Kidney tubule cell (primary cell): ENCODE data around the gene CYP24A1.

Experiments
- DNase-seq: peaks from one replicate; pipeline ENCODE4 v3.0.0-alpha.2; 2018; ENCODE audit warnings: low spot score

The CYP24A1 gene

DNA sequence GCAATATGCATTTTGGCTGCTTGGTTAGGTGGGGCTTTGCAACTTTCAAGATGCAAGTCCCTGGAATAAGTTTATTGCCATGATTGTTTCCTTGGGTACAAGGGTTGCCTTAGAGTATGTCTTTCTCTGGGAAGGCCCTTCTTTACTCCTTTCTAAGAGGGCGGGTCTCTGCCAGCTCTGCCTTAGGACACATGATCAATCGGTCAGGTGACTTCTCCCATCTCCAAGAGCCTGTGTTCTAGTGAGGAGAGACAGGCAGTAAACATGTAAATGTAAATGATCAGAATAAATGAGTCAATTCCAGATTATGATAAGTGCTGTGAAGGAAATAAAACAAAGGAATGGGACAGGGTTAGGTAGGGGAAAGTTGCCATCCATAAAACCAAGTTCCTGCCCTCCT, 60.2 kb downstream of the CYP24A1 start:
- no peak for DNase-seq

DNA sequence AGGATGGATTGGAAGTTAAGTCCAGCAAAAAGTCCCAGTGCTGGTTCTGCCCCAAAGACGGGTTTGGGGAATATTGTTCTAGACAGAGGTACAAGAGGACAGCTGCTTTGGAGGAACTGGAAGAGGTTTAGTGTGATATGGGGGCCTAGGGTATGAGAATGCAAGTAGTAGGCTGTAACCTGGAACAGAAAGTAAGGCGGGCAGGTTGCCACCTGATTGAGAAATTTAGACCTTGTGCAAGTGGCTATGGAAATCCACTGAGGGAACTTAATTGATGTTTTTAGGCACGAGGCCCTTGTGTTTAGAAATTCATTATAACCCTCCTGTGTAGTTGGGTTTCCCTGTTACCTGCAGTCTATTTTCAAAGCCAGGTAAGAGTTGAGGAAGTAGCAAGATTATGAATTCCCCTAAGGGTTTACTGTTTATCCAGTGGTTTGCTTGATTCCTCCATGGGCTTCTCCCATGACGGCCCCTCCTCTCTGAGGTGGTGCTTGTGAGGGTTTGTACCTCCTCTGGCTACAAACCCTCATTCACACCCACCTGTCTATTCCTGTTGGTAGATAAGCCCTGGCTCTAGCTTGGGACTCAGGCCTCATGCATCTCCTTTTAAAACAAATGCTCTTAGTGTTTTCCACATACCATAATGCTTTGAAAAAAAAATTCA, 61.4 kb downstream of the CYP24A1 start:
- DNase-seq: no peak

DNA sequence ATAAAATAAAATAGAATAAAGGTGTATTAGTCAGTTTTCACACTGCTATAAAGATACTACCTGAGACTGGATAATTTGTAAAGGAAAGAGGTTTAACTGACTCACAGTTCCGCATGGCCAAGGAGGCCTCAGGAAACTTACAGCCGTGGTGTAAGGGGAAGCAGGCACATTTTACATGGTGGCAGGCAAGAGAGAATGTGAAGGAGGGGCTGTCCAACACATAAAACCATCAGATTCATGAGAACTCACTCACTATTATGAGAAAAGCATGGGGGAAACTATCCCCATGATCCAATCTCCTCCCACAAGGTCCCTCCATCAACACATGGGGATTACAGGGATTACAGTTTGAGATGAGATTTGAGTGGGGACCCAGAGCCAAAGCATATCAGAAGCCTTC, 62.3 kb downstream of the CYP24A1 start:
- DNase-seq: no peak

DNA sequence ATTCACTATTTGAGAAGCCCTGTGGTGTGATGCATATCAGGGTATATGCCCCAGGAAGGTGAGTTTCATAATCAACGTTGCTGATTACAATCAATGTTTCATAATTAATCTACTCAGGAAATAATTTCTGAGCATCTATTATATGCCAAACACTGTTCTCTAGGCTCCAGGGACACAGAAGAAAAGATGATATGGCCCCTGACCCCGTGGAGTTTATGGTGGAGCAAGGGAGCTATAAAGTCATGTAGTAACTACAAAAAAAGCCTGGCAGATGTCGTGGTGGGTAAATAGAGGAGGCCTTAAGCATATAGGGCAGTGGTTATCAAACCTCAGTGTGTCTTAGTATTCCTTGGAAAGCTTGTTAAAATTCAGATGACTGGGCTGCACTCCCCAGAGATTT, 63.3 kb downstream of the CYP24A1 start:
- no peak for DNase-seq

DNA sequence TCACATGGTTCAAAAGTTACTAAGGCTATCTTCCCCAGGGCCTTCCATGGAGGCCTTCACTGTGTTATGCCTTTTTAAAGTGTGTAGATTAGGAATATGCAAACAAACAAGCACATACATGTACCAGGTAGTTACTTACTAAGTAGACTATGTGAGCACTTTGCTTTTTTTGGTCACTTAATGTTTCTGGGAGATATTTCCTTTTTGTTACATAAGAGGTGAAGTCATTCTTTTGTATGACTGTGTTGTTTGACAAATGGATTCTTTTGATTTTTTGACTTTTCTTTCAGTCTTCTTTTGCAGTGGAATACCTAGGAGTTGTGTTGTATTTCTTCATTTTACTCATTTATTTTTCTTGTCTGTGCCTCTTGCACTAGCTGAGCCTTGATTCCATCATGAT, 63.7 kb downstream of the CYP24A1 start:
- no peak for DNase-seq

DNA sequence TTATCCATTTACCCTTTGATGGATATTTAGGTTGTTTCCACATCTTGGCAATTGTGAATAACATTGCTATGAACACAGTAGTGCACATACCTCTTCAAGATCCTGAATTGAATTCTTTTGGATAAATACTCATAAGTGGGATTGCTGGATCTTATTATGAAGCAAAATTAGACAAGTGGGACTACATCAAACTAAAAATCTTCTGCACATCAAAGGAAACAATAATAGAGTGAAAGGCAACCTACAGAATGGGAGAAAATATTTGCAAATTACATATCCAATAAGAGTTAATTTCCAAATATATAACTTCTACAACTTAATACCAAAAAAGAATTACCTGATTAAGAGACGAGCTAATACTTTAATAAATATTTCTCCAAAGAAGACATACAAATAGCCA, 65.0 kb downstream of the CYP24A1 start:
- DNase-seq: no peak

DNA sequence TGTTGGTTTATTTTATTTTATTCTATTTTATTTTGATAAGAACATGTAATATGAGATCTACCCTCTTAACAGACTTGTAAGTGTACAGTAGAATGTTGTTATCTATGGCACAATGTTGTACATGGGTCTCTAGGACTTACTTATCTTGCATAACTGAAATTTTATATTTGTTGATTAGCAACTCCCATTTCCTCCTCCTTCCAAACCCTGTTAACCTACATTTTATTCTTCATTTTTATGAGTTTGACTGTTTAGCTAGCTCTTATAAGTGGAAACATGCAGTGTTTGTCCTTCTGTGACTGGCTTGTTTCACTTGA, 65.5 kb downstream of the CYP24A1 start:
- no peak for DNase-seq

DNA sequence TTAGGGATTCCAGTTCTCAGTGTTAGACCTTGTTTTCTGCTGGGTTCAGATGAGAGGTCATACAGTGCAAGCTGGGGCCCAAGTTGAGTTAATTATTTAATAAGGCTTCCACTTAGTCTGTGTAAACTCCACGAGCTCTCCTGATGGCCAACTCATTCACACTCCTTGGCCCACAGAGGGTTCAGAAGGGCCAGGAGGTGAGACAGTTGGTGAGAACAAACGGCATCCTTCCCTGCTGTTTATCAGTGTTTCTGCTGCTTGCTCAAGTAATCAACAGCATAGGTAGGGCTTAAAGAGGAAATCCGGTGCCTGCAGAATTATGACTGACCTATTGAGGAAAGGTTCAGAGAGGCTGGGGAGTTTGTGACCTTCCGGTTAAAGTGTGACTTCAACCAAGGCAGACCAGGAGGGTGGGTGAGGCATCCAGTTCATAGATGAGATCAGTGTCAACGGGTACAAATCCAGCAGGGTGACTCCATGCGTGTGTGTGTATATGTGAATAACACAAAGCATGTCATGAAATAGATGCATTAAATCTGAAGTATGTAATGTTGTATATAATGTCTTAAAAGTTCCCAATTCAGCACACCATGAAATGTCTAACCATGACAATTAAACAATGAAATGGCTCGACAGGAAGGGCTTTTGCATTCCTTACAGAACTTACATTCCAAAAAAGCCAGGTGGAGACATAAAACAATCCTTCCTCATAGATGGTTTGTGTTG, 66.0 kb downstream of the CYP24A1 start:
- peak; percentile 72 for DNase-seq

DNA sequence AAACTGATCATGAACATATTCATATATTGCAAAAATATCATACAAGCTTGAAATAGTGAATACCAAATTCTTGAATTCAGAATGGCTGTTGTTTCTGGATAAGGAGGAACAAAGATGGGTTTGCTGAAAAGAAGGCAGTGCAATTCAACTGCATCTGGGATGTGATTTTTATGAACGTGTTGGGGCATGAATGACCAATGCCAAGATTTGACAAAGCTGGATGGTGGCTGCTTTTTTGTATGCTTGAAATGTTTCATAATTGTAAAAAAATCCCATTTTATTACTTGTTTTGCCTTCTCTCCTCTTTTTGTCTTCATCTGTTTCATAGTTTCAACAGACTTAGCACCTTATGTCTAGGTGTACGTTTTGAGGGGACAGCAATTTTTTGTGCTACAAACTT, 66.6 kb downstream of the CYP24A1 start:
- DNase-seq: no peak

DNA sequence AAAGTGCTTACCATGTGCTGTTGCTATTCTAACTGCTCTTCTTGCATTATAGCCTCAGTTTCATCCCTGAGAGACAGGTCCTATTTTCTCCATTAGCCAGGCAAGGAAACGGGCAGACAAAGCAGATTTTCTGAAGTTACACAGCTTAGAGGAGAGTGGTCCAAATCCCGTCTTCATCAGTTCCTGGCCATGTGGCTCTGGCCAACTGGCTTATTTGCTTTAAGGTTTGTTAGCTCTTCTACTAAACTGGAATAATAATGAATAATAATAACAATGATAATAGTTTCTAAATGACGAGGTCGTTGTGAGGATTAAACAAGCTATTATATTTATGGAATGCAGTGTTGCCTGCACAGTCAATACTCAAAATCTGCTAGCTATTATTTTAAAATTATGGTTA, 67.6 kb downstream of the CYP24A1 start:
- no peak for DNase-seq

DNA sequence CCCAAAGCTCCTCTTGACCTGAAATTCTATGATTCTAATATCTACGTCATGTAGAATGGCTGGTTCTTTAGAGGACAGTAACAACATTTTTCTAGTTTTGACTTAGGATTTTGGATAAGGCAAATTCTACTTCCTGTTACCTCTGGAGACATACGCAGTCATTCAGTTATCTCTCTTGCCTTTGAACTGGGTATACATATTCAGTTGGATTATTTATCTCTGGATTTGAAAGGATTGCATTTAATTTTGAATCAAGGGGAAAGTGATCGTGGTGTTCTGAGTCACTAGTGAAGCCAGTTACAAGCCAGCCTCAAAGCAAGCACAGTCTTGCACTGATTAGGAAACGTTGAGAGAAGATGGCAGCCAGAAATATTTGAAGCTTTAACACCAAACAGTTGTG, 68.1 kb downstream of the CYP24A1 start:
- DNase-seq: no peak

DNA sequence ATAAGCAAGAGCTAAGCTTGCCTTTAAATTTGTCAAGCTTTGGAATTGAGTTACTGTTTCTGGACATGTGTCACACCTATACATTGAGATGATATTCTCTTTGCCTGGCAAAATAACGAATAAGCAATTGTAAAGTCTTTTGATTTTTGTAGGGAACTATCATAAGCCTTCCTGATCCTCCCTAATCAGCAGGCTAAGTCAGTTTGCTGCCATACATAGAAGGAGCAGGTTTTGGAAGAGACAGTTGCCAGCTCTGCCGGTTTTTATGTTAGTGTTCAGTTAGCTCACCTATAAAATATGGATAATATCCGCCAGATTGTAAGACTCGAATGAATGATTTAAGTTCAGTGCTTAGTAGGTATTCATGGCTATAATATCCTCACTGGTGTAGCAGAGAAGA, 69.0 kb downstream of the CYP24A1 start:
- DNase-seq: no peak

DNA sequence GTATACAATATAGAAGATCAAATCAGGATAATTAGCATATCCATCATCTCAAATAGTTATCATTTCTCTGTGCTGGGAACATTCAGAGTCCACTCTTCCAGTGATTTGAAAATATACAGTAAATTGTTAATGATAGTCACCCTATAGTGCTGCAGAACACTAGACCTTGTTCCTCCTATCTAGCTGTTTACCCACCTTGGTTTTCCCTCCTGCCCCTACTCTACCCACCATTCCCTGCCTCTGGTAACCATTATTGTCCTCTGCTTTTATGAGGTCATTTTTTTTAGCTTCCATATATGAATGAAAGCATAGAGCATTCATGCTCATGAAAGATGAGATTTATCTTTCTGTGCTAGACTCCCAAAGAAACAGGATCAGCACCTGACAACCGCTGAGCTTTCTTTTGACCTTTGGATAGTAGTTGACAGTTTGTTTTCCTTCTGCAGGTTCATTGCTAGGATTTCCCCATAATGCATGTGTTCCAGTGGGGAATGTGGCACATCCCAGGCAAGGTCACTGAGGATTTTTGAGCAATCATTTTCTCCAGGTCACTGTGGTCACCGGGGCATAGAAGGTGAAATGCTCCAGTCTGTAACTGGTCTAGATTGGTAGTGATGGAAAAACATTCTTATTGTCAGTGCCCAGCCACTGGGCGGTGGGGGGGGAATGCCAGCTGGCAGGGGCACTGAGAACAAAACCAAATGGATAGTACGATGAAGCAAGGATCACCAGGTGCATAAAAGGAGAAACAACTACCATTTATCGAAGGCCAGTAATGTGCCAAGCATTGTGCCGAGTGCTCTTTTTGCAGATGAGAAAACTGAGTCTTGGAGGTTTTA, 69.8 kb downstream of the CYP24A1 start:
- no peak for DNase-seq
